IMR-90 (cell line): Measurements from ENCODE around the gene NSD2. TPM values are rescaled to one million over a fixed set of nuclear protein-coding genes. Genes with fewer than 3 reads are reported as not detected.

Experiments
- ATAC-seq: fragments of 200-7000 bp; cut with Tn5 transposase; 2 replicates; pipeline ENCODE4 v1.9.1; 2020; ENCODE audit warnings: low read depth, mild to moderate bottlenecking, moderate library complexity
- BruUV-seq: library from RNA; stranded (reverse); fragments of 400-500 nt; replicated peaks from 2 replicates; lab custom pipeline; 2021; lab: Mats Ljungman, UMichigan
- CTCF ChIA-PET: fragments of 300-600 bp; formaldehyde crosslinking; extraction: SDS; loops from one replicate; lab custom pipeline; 2021; ENCODE audit warnings: antibody characterized with exemption; lab: Yijun Ruan, JAX
- POLR2A ChIA-PET: fragments of 300-600 bp; sonication (Branson Sonifier 250); formaldehyde crosslinking; loops from one replicate; lab custom pipeline; 2022; ENCODE audit warnings: antibody characterized with exemption; ENCODE audit not compliant: unreplicated experiment; lab: Charles Lee
- DNase-seq: peaks from one replicate; pipeline ENCODE4 v3.0.0; 2013
- H2AFZ ChIP-seq: replicated peaks from 2 replicates; pipeline ENCODE3; 2013; ENCODE audit warnings: low read length, mild to moderate bottlenecking; ENCODE audit not compliant: poor library complexity
- H2AK5ac ChIP-seq: 2 replicates; pipeline ENCODE4 v1.6.1; 2013; ENCODE audit warnings: low read depth, low read length, inconsistent platforms
- H2AK9ac ChIP-seq: replicated peaks from 2 replicates; pipeline ENCODE3; 2013; ENCODE audit warnings: mild to moderate bottlenecking, low read depth, low read length, moderate library complexity; ENCODE audit not compliant: poor library complexity
- H2BK120ac ChIP-seq: 2 replicates; pipeline ENCODE4 v1.6.1; 2013; ENCODE audit warnings: low read depth, low read length, inconsistent platforms
- H2BK15ac ChIP-seq: 3 replicates; pipeline ENCODE4 v1.6.1; 2013; ENCODE audit warnings: low read depth, low read length, inconsistent platforms
- H2BK20ac ChIP-seq: 2 replicates; pipeline ENCODE4 v1.6.1; 2013; ENCODE audit warnings: low read depth, mild to moderate bottlenecking, inconsistent platforms, low read length, moderate library complexity
- H2BK5ac ChIP-seq: 2 replicates; pipeline ENCODE4 v1.6.1; 2013; ENCODE audit warnings: mild to moderate bottlenecking, low read depth, low read length, inconsistent platforms; ENCODE audit not compliant: poor library complexity, severe bottlenecking
- H3K14ac ChIP-seq: replicated peaks from 2 replicates; pipeline ENCODE4 v1.6.1; 2013; ENCODE audit warnings: low read depth, low read length, inconsistent platforms
- H3K18ac ChIP-seq: 2 replicates; pipeline ENCODE4 v1.6.1; 2013; ENCODE audit warnings: low read depth, low read length, control low read depth
- H3K23ac ChIP-seq: 2 replicates; pipeline ENCODE4 v1.6.1; 2013; ENCODE audit warnings: low read depth, low read length, inconsistent platforms
- H3K27ac ChIP-seq: 2 replicates; pipeline ENCODE4 v1.5.1; 2013; ENCODE audit warnings: mild to moderate bottlenecking, control low read depth, low read length; ENCODE audit not compliant: insufficient read depth
- H3K27me3 ChIP-seq: 2 replicates; pipeline ENCODE4 v1.6.1; 2013; ENCODE audit warnings: low read length; ENCODE audit not compliant: control insufficient read depth, insufficient read depth
- H3K36me3 ChIP-seq: 2 replicates; pipeline ENCODE4 v1.6.1; 2013; ENCODE audit warnings: low read length, mixed read lengths; ENCODE audit not compliant: control insufficient read depth, insufficient read depth
- H3K4ac ChIP-seq: 2 replicates; pipeline ENCODE4 v1.6.1; 2013; ENCODE audit warnings: low read depth, low read length, inconsistent platforms
- H3K4me1 ChIP-seq: 2 replicates; pipeline ENCODE4 v1.6.1; 2013; ENCODE audit warnings: low read length, mixed read lengths; ENCODE audit not compliant: control insufficient read depth, insufficient read depth
- H3K4me2 ChIP-seq: 2 replicates; pipeline ENCODE4 v1.6.1; 2013; ENCODE audit warnings: low read depth, mild to moderate bottlenecking, control low read depth, low read length, moderate library complexity
- H3K4me3 ChIP-seq: 2 replicates; pipeline ENCODE4 v1.5.1; 2013; ENCODE audit warnings: low read depth, mild to moderate bottlenecking, control low read depth, low read length, moderate library complexity; ENCODE audit not compliant: insufficient read depth
- H3K56ac ChIP-seq: 2 replicates; pipeline ENCODE4 v1.6.1; 2013; ENCODE audit warnings: low read length, inconsistent platforms; ENCODE audit not compliant: insufficient read depth; ENCODE audit errors: extremely low read depth
- H3K79me1 ChIP-seq, 2 experiments: 2 replicates each; pipeline ENCODE4 v1.6.1; 2013; ENCODE audit warnings: low read length in 2 of 2, inconsistent platforms in 1 of 2, low read depth in 1 of 2
- H3K9ac ChIP-seq: 2 replicates; pipeline ENCODE4 v1.6.1; 2013; ENCODE audit warnings: low read depth, low read length, control low read depth
- H3K9me1 ChIP-seq: 2 replicates; pipeline ENCODE4 v1.6.1; 2013; ENCODE audit warnings: low read length, inconsistent platforms; ENCODE audit not compliant: insufficient read depth
- H3K9me3 ChIP-seq: 2 replicates; pipeline ENCODE4 v1.6.1; 2013; ENCODE audit warnings: low read length; ENCODE audit not compliant: control insufficient read depth, insufficient read depth
- H4K20me1 ChIP-seq: 2 replicates; pipeline ENCODE4 v1.6.1; 2013; ENCODE audit warnings: low read length, inconsistent platforms; ENCODE audit not compliant: insufficient read depth
- H4K5ac ChIP-seq: 2 replicates; pipeline ENCODE4 v1.6.1; 2013; ENCODE audit warnings: mild to moderate bottlenecking, low read depth, low read length, control low read depth
- H4K8ac ChIP-seq, 2 experiments: 2 replicates each; pipeline ENCODE4 v1.6.1; 2013; ENCODE audit warnings: low read depth in 2 of 2, low read length in 2 of 2, control low read depth in 1 of 2, inconsistent platforms in 1 of 2
- H4K91ac ChIP-seq: 2 replicates; pipeline ENCODE4 v1.6.1; 2013; ENCODE audit warnings: low read depth, low read length, inconsistent platforms; ENCODE audit not compliant: insufficient read depth
- BHLHE40 ChIP-seq: fragments of 150-350 bp; IDR thresholded peaks from 2 replicates; pipeline ENCODE4 v1.6.1; 2016; ENCODE audit warnings: mild to moderate bottlenecking, low read depth, low read length
- CEBPB ChIP-seq: IDR thresholded peaks from 2 replicates; pipeline ENCODE4 v1.6.1; 2012; ENCODE audit warnings: low read depth, low read length, improper control_type of control experiment
- CHD1 ChIP-seq: IDR thresholded peaks from 2 replicates; pipeline ENCODE4 v1.6.1; 2012; ENCODE audit warnings: low read depth, low read length, improper control_type of control experiment
- ELK1 ChIP-seq: fragments of 150-350 bp; IDR thresholded peaks from 2 replicates; pipeline ENCODE4 v1.6.1; 2016; ENCODE audit warnings: low read depth, mild to moderate bottlenecking, low read length, moderate library complexity, borderline replicate concordance
- FOS ChIP-seq: fragments of 150-350 bp; IDR thresholded peaks from 2 replicates; pipeline ENCODE4 v1.6.1; 2016; ENCODE audit warnings: low read depth, low read length
- MAZ ChIP-seq: IDR thresholded peaks from 2 replicates; pipeline ENCODE4 v1.6.1; 2012; ENCODE audit warnings: low read depth, mild to moderate bottlenecking, low read length, improper control_type of control experiment, moderate library complexity, borderline replicate concordance
- MXI1 ChIP-seq: IDR thresholded peaks from 2 replicates; pipeline ENCODE4 v1.6.1; 2012; ENCODE audit warnings: low read depth, mild to moderate bottlenecking, low read length, moderate library complexity, borderline replicate concordance
- NFE2L2 ChIP-seq: fragments of 150-350 bp; IDR thresholded peaks from 2 replicates; pipeline ENCODE4 v1.6.1; 2016; ENCODE audit warnings: low read depth, mild to moderate bottlenecking, low read length
- POLR2A ChIP-seq: IDR thresholded peaks from 2 replicates; pipeline ENCODE4 v1.6.1; 2012; ENCODE audit warnings: mild to moderate bottlenecking, low read depth, low read length
- RAD21 ChIP-seq: IDR thresholded peaks from 2 replicates; pipeline ENCODE4 v1.6.1; 2012; ENCODE audit warnings: low read length, improper control_type of control experiment
- RCOR1 ChIP-seq: IDR thresholded peaks from 2 replicates; pipeline ENCODE4 v1.6.1; 2012; ENCODE audit warnings: mild to moderate bottlenecking, low read length, improper control_type of control experiment; ENCODE audit not compliant: insufficient replicate concordance
- RFX5 ChIP-seq: IDR thresholded peaks from 2 replicates; pipeline ENCODE4 v1.8.0; 2012; ENCODE audit warnings: low read depth, mild to moderate bottlenecking, low read length, moderate library complexity
- SMC3 ChIP-seq: fragments of 150-350 bp; IDR thresholded peaks from 2 replicates; pipeline ENCODE4 v1.6.1; 2016; ENCODE audit warnings: low read depth, mild to moderate bottlenecking, antibody characterized with exemption, low read length, moderate library complexity
- USF2 ChIP-seq: fragments of 150-350 bp; IDR thresholded peaks from 2 replicates; pipeline ENCODE4 v1.6.1; 2017; ENCODE audit warnings: mild to moderate bottlenecking, antibody characterized with exemption, low read length, low read depth
- WGBS, 2 experiments: methylation state at CpG; one replicate each; pipeline versions ENCODE4 v1.1.5 to v1.1.7; 2013; ENCODE audit warnings: missing lambda C conversion rate in 2 of 2; ENCODE audit not compliant: insufficient read length in 1 of 2; ENCODE audit errors: extremely low coverage in 2 of 2; 5-methylcytosine and 5-hydroxymethylcytosine counted together
- dilution Hi-C: fragments of 300-500 bp; cut with HindIII; formaldehyde crosslinking; loops from one replicate; pipeline ENCODE4 v1.14.3; 2018; ENCODE audit warnings: low sequenced_read_pairs; ENCODE audit not compliant: unreplicated experiment
- in situ Hi-C: fragments of 300-500 bp; cut with MboI; formaldehyde crosslinking; loops from 3 replicates; pipeline ENCODE4 v1.14.3; 2019; ENCODE audit warnings: low sequenced_read_pairs, inconsistent platforms, mixed read lengths
- intact Hi-C: fragments of 100-400 bp; cut with micrococcal nuclease; formaldehyde crosslinking; loops from 2 replicates; pipeline ENCODE4 v1.10.0; 2022
- polyA plus RNA-seq, 3 experiments: library from polyadenylated mRNA; depleted of rRNA; stranded (reverse); fragments of >200 nt; gene quantifications; 2 replicates each; pipeline ENCODE4 v1.2.3, GENCODE V29; 2012; ENCODE audit warnings: low replicate concordance in 1 of 3
- total RNA-seq: library from RNA; depleted of rRNA; stranded (reverse); fragments of >200 nt; gene quantifications from 2 replicates; pipeline ENCODE4 v1.2.3, GENCODE V29; 2012

NSD2 gene
- total and polyA plus RNA-seq, 2 of the 4 experiments (the other 2 are of a cell fraction), result 35.9 to 68.1 TPM

GRCh38 chr4:1991596-1992434 lies 120.6 kb downstream of the NSD2 start (continued):
- TF ChIP-seq BHLHE40, result no peak

- Histone ChIP-seq H2BK5ac (no peak overlapping the region), H2BK15ac (no peak overlapping the region), H3K23ac (no peak overlapping the region), H3K18ac (no peak overlapping the region), H3K36me3 (peaks cover 20% of the 10 kb centered on the region), H2AK9ac (no peak overlapping the region), H3K9me1 (peaks cover 15% of the 10 kb centered on the region), H2BK20ac (no peak overlapping the region), H3K56ac (no peak overlapping the region), H3K4me2 (no peak overlapping the region), H3K27me3 (no peaks in the 10 kb centered on the region), H2AK5ac (no peak overlapping the region), H4K5ac (no peak overlapping the region), H3K14ac (no peak overlapping the region), H3K4ac (no peak overlapping the region), H3K79me1 (peaks cover 29 to 38% of the 10 kb centered on the region in 2 experiments), H3K9me3 (peaks cover 1% of the 10 kb centered on the region), H3K9ac (no peak overlapping the region), H4K20me1 (peaks cover 23% of the 10 kb centered on the region; the same call in 1 of the 2 replicates), H4K91ac (no peak overlapping the region), H2AFZ (no peak overlapping the region), H3K4me1 (no peaks in the 10 kb centered on the region), H3K4me3 (no peak overlapping the region), H4K8ac (no peak overlapping the region), H2BK120ac (no peak overlapping the region), H3K27ac (no peak overlapping the region)
- intact Hi-C loops, result no loop called here
- POLR2A ChIA-PET, result no interaction called here
- in situ Hi-C loops, result no loop called here
- dilution Hi-C loops, result no loop called here
- CTCF ChIA-PET, result no interaction called here
- DNase-seq (no peak), ATAC-seq (no peak)
- 91% methylated on average over 12 of the region's 45 CpGs; no CpG with 5 or more reads in 1 of the 2 experiments for WGBS, 2 experiments
- no peak for TF ChIP-seq RCOR1
- TF ChIP-seq CEBPB, result no peak
- no peak for TF ChIP-seq FOS
- TF ChIP-seq NFE2L2, result no peak
- TF ChIP-seq MXI1, result no peak
- no peak for TF ChIP-seq RAD21
- TF ChIP-seq MAZ, result no peak
- no peak for TF ChIP-seq CHD1
- TF ChIP-seq ELK1, result no peak
- no peak for TF ChIP-seq USF2
- no peak for TF ChIP-seq SMC3
- no peak for TF ChIP-seq RFX5
- TF ChIP-seq POLR2A, result no peak
- BruUV-seq, result no TSS peak
Observed at GRCh38 chr4:1992468-1993168, 121.4 kb downstream of the NSD2 start.
